ENCODE measurements around the gene LOXL1. TPM values are rescaled to one million over a fixed set of nuclear protein-coding genes. Genes with fewer than 3 reads are reported as not detected.

Gene LOXL1
- total RNA-seq, 1 experiment from 2014 or later = 4.9 TPM

GRCh38 chr15:73962433-73962832 is 36.2 kb downstream of the LOXL1 start:
- no TSS peak for BruUV-seq (replicated peaks)
- Mint-ChIP-seq H3K9me3 (ENCODE audit: unreplicated experiment) (no peaks in the 10 kb centered on the region), H3K36me3 (ENCODE audit: insufficient read depth, unreplicated experiment) (no peaks in the 10 kb centered on the region), H3K27ac (ENCODE audit: low read depth, unreplicated experiment) (no peak overlapping the region), H3K4me1 (ENCODE audit: insufficient read depth, unreplicated experiment) (peaks cover 14% of the 10 kb centered on the region), H3K4me3 (ENCODE audit: unreplicated experiment) (no peak overlapping the region), H3K27me3 (ENCODE audit: insufficient read depth, unreplicated experiment) (no peaks in the 10 kb centered on the region)
- CTCF ChIA-PET = interaction anchor here (0.7 kb wide), 1 partner anchor 77 kb away, joined by 3 read pairs; no protein-coding TSS in a partner anchor
- POLR2A ChIA-PET = no interaction called here
- no peak for DNase-seq (ENCODE audit: unreplicated experiment)
- TF ChIP-seq CTCF (IDR thresholded peaks at IDR 0.05; ENCODE audit: unreplicated experiment) = no peak
- intact Hi-C loops (cut with micrococcal nuclease) = no loop called here

- no peaks in the 10 kb centered on the region for H3K4me1 Mint-ChIP-seq (ENCODE audit: insufficient read depth, unreplicated experiment)
- peak; percentile 86 for TF ChIP-seq CTCF (IDR thresholded peaks at IDR 0.05; ENCODE audit: unreplicated experiment)
- H3K27ac Mint-ChIP-seq (ENCODE audit: low read depth, unreplicated experiment) = no peak overlapping the region
- ChIA-PET CTCF (interaction anchor here (0.5 to 3.6 kb wide), 19 partner anchors 8 to 223 kb away, joined by 3 to 32 read pairs (median 4); partner anchors contain the start of gene TBC1D21), POLR2A (no interaction called here)
- H3K36me3 Mint-ChIP-seq (ENCODE audit: insufficient read depth, unreplicated experiment) = no peaks in the 10 kb centered on the region
- peak; percentile 85 for DNase-seq (ENCODE audit: unreplicated experiment)
- H3K4me3 Mint-ChIP-seq (ENCODE audit: unreplicated experiment) = no peak overlapping the region
- no peaks in the 10 kb centered on the region for H3K27me3 Mint-ChIP-seq (ENCODE audit: insufficient read depth, unreplicated experiment)
- BruUV-seq (replicated peaks) = no TSS peak
- intact Hi-C loops (cut with micrococcal nuclease) = loop anchor here (1.0 kb wide), 3 partner anchors 13 to 90 kb away; no protein-coding TSS in a partner anchor
- no peaks in the 10 kb centered on the region for H3K9me3 Mint-ChIP-seq (ENCODE audit: unreplicated experiment)
These were observed 38.5 kb downstream of the LOXL1 start for GRCh38 chr15:73964736-73965093.

- Mint-ChIP-seq H3K27me3 (ENCODE audit: insufficient read depth, unreplicated experiment) (no peaks in the 10 kb centered on the region), H3K36me3 (ENCODE audit: insufficient read depth, unreplicated experiment) (no peaks in the 10 kb centered on the region), H3K9me3 (ENCODE audit: unreplicated experiment) (no peaks in the 10 kb centered on the region), H3K27ac (ENCODE audit: low read depth, unreplicated experiment) (no peak overlapping the region), H3K4me1 (ENCODE audit: insufficient read depth, unreplicated experiment) (no peaks in the 10 kb centered on the region), H3K4me3 (ENCODE audit: unreplicated experiment) (no peak overlapping the region)
- BruUV-seq (replicated peaks) = no TSS peak
- intact Hi-C loops (cut with micrococcal nuclease) = no loop called here
- no peak for DNase-seq (ENCODE audit: unreplicated experiment)
- no peak for TF ChIP-seq CTCF (IDR thresholded peaks at IDR 0.05; ENCODE audit: unreplicated experiment)
- POLR2A ChIA-PET = no interaction called here
- CTCF ChIA-PET = interaction anchor here (0.6 to 3.6 kb wide), 15 partner anchors 9 to 410 kb away, joined by 3 to 32 read pairs (median 4); partner anchors contain the start of gene TBC1D21
These were observed 39.0 kb downstream of the LOXL1 start for GRCh38 chr15:73965094-73965757.

GRCh38 chr15:73965758-73966113 is 39.5 kb downstream of the LOXL1 start:
- intact Hi-C loops (cut with micrococcal nuclease) = no loop called here
- peak overlapping the region; percentile 16 for H3K27ac Mint-ChIP-seq (ENCODE audit: low read depth, unreplicated experiment)

More at GRCh38 chr15:73965758-73966113, 39.5 kb downstream of the LOXL1 start:
- Mint-ChIP-seq H3K36me3 (ENCODE audit: insufficient read depth, unreplicated experiment) (no peaks in the 10 kb centered on the region), H3K4me3 (ENCODE audit: unreplicated experiment) (no peak overlapping the region), H3K4me1 (ENCODE audit: insufficient read depth, unreplicated experiment) (no peaks in the 10 kb centered on the region), H3K27me3 (ENCODE audit: insufficient read depth, unreplicated experiment) (no peaks in the 10 kb centered on the region), H3K9me3 (ENCODE audit: unreplicated experiment) (no peaks in the 10 kb centered on the region)
- ChIA-PET CTCF (interaction anchor here (0.6 to 3.6 kb wide), 10 partner anchors 9 to 410 kb away, joined by 3 to 32 read pairs (median 5); partner anchors contain the start of gene TBC1D21), POLR2A (interaction anchor here (0.9 kb wide), 1 partner anchor 9 kb away, joined by 3 read pairs; no protein-coding TSS in a partner anchor)
- TF ChIP-seq CTCF (IDR thresholded peaks at IDR 0.05; ENCODE audit: unreplicated experiment) = no peak
- BruUV-seq (replicated peaks) = no TSS peak
- DNase-seq (ENCODE audit: unreplicated experiment) = no peak
